ENCODE data around the gene ILK. TPM values are rescaled to one million over a fixed set of nuclear protein-coding genes. Genes with fewer than 3 reads are reported as not detected.
A peak's percentile ranks its signal among the peaks of the same experiment; 100 is the strongest.

The ILK gene
- total RNA-seq, 2 experiments from 2014 or later = 64.8 to 80.3 TPM

- DNase-seq (ENCODE audit: low spot score) = peak; percentile 18
- ChIA-PET POLR2A (interaction anchor here (0.6 to 1.2 kb wide), 4 partner anchors 7 to 40 kb away, joined by 3 to 5 read pairs (median 3); partner anchors contain the start of gene MRPL17), CTCF (ENCODE audit: unreplicated experiment) (interaction anchor here (0.6 to 1.4 kb wide), 4 partner anchors 12 to 41 kb away, joined by 3 to 4 read pairs (median 3); no protein-coding TSS in a partner anchor)
- intact Hi-C loops (cut with micrococcal nuclease; ENCODE audit: unreplicated experiment) = loop anchor here (2.0 kb wide), 1 partner anchor 33 kb away; the partner anchor contains the start of gene TAF10
- H3K4me2 ChIP-seq (ENCODE audit: low read length) = peak overlapping the region; percentile 85
- peaks cover 25% of the 10 kb centered on the region for H3K4me1 ChIP-seq (ENCODE audit: insufficient read depth, low read length, poor library complexity, severe bottlenecking)
- TF ChIP-seq CTCF (conservative IDR thresholded peaks at IDR 0.05; ENCODE audit: low read length) = no peak
- no peak for TF ChIP-seq EZH2phosphoT487 (IDR thresholded peaks at IDR 0.05; ENCODE audit: borderline replicate concordance, low read depth, low read length)
- no TSS peak for BruUV-seq (replicated peaks)
- H3K4me3 ChIP-seq (ENCODE audit: low read depth, low read length, poor library complexity, severe bottlenecking) = peak overlapping the region; percentile 48
- no peaks in the 10 kb centered on the region for H3K79me2 ChIP-seq (ENCODE audit: insufficient read depth, low read depth, low read length)
- no peaks in the 10 kb centered on the region for H3K9me3 ChIP-seq (ENCODE audit: low read length)
- H2AFZ ChIP-seq (ENCODE audit: low read length) = peak overlapping the region; percentile 88
- H3K36me3 ChIP-seq (ENCODE audit: insufficient read depth, low read length) = no peaks in the 10 kb centered on the region
- H3K9me2 ChIP-seq (ENCODE audit: insufficient read depth, low read length) = no peaks in the 10 kb centered on the region
- H3K27ac ChIP-seq (ENCODE audit: low read depth, low read length, poor library complexity, severe bottlenecking) = peak overlapping the region; percentile 59
- no peaks in the 10 kb centered on the region for H4K20me1 ChIP-seq (ENCODE audit: insufficient read depth, low read length)
These were observed 42.5 kb downstream of the ILK start for GRCh38 chr11:6646071-6646470.

GRCh38 chr11:6646576-6646917 lies 43.0 kb downstream of the ILK start:
- Histone ChIP-seq H4K20me1 (ENCODE audit: insufficient read depth, low read length) (no peaks in the 10 kb centered on the region), H3K4me2 (ENCODE audit: low read length) (peak overlapping the region; percentile 85), H2AFZ (ENCODE audit: low read length) (peak overlapping the region; percentile 88), H3K79me2 (ENCODE audit: insufficient read depth, low read depth, low read length) (no peaks in the 10 kb centered on the region), H3K4me3 (ENCODE audit: low read depth, low read length, poor library complexity, severe bottlenecking) (peak overlapping the region; percentile 48), H3K9me2 (ENCODE audit: insufficient read depth, low read length) (no peaks in the 10 kb centered on the region), H3K36me3 (ENCODE audit: insufficient read depth, low read length) (no peaks in the 10 kb centered on the region), H3K4me1 (ENCODE audit: insufficient read depth, low read length, poor library complexity, severe bottlenecking) (peaks cover 25% of the 10 kb centered on the region), H3K27ac (ENCODE audit: low read depth, low read length, poor library complexity, severe bottlenecking) (peak overlapping the region; percentile 59), H3K9me3 (ENCODE audit: low read length) (no peaks in the 10 kb centered on the region)
- ChIA-PET POLR2A (interaction anchor here (0.6 to 3.3 kb wide), 7 partner anchors 8 to 42 kb away, joined by 3 to 13 read pairs (median 3); partner anchors contain the start of genes MRPL17, TAF10 and TPP1), CTCF (ENCODE audit: unreplicated experiment) (interaction anchor here (0.6 to 1.4 kb wide), 6 partner anchors 12 to 42 kb away, joined by 3 to 4 read pairs (median 3); partner anchors contain the start of gene TPP1)
- intact Hi-C loops (cut with micrococcal nuclease; ENCODE audit: unreplicated experiment) = loop anchor here (2.0 kb wide), 1 partner anchor 34 kb away; the partner anchor contains the start of gene TAF10
- BruUV-seq (replicated peaks) = no TSS peak
- DNase-seq (ENCODE audit: low spot score) = no peak
- TF ChIP-seq CTCF (conservative IDR thresholded peaks at IDR 0.05; ENCODE audit: low read length) (no peak), EZH2phosphoT487 (IDR thresholded peaks at IDR 0.05; ENCODE audit: borderline replicate concordance, low read depth, low read length) (no peak)
